SK-N-SH (cell line): Measurements from ENCODE around the gene DLG2.

Experiments
- CTCF ChIP-seq: fragments of 200-600 bp; sonication (generic); IDR thresholded peaks from 2 replicates; pipeline ENCODE4 v1.6.1; 2017; ENCODE audit warnings: antibody characterized with exemption, mild to moderate bottlenecking, moderate library complexity
- EP300 ChIP-seq, 2 experiments: IDR thresholded peaks; 2 replicates each; pipeline versions ENCODE4 v1.4.0 to v1.6.1; 2012; ENCODE audit warnings: borderline replicate concordance in 1 of 2, low read depth in 1 of 2, low read length in 1 of 2
- JUND ChIP-seq: IDR thresholded peaks from 2 replicates; pipeline ENCODE4 v1.4.0; 2012
- MAX ChIP-seq: IDR thresholded peaks from 2 replicates; pipeline ENCODE4 v1.4.0; 2012; ENCODE audit warnings: low read depth
- POLR2AphosphoS5 ChIP-seq: IDR thresholded peaks from 2 replicates; pipeline ENCODE4 v1.6.1; 2012; ENCODE audit warnings: low read depth, low read length
- RCOR1 ChIP-seq: fragments of 150-350 bp; IDR thresholded peaks from 2 replicates; pipeline ENCODE4 v1.6.1; 2017; ENCODE audit warnings: antibody characterized with exemption, low read length
- RFX5 ChIP-seq: IDR thresholded peaks from 2 replicates; pipeline ENCODE4 v1.6.1; 2012; ENCODE audit warnings: mild to moderate bottlenecking, improper control_type of control experiment, low read length
- RXRA ChIP-seq: IDR thresholded peaks from 2 replicates; pipeline ENCODE4 v1.4.0; 2012; ENCODE audit warnings: low read depth, mild to moderate bottlenecking, borderline replicate concordance
- TEAD4 ChIP-seq: IDR thresholded peaks from 2 replicates; pipeline ENCODE4 v1.4.0; 2012; ENCODE audit warnings: mild to moderate bottlenecking, borderline replicate concordance; ENCODE audit not compliant: insufficient read depth
- USF2 ChIP-seq: fragments of 150-350 bp; IDR thresholded peaks from 2 replicates; pipeline ENCODE4 v1.6.1; 2017; ENCODE audit warnings: antibody characterized with exemption, low read length, low read depth, borderline replicate concordance
- YY1 ChIP-seq: IDR thresholded peaks from 2 replicates; pipeline ENCODE4 v1.4.0; 2012; ENCODE audit warnings: low read depth, mild to moderate bottlenecking
- TF ChIP-seq, protein P1 (sequence below): IDR thresholded peaks from 2 replicates; pipeline ENCODE4 v1.6.1; 2012; ENCODE audit warnings: mild to moderate bottlenecking, low read depth, low read length, moderate library complexity

DNA sequence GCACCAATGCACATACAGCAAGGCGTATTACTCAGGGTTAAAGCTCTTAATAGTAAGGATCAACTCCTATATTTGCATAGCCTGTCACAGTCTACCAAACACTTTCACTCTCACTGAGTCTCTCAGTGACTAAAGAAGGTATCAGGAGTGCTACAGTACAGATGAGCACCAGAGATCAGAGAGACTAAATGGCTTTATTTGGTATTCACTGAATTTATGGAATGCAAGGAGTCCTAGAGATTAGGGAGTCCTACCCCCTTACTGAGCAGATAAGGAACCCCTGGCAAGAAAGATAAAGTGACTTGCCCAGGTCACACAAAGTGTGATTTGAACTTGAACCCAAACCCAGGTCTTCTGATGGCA is 1944.6 kb downstream of the DLG2 start:
- TF ChIP-seq CTCF: no peak
- no peak for TF ChIP-seq USF2
- TF ChIP-seq JUND: no peak
- TF ChIP-seq EP300 (IDR thresholded peaks at IDR 0.05; ENCODE audit: borderline replicate concordance in 1 of 2, low read depth in 1 of 2, low read length in 1 of 2): no peak
- TF ChIP-seq, protein P1, sequence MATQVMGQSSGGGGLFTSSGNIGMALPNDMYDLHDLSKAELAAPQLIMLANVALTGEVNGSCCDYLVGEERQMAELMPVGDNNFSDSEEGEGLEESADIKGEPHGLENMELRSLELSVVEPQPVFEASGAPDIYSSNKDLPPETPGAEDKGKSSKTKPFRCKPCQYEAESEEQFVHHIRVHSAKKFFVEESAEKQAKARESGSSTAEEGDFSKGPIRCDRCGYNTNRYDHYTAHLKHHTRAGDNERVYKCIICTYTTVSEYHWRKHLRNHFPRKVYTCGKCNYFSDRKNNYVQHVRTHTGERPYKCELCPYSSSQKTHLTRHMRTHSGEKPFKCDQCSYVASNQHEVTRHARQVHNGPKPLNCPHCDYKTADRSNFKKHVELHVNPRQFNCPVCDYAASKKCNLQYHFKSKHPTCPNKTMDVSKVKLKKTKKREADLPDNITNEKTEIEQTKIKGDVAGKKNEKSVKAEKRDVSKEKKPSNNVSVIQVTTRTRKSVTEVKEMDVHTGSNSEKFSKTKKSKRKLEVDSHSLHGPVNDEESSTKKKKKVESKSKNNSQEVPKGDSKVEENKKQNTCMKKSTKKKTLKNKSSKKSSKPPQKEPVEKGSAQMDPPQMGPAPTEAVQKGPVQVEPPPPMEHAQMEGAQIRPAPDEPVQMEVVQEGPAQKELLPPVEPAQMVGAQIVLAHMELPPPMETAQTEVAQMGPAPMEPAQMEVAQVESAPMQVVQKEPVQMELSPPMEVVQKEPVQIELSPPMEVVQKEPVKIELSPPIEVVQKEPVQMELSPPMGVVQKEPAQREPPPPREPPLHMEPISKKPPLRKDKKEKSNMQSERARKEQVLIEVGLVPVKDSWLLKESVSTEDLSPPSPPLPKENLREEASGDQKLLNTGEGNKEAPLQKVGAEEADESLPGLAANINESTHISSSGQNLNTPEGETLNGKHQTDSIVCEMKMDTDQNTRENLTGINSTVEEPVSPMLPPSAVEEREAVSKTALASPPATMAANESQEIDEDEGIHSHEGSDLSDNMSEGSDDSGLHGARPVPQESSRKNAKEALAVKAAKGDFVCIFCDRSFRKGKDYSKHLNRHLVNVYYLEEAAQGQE: no peak
- TF ChIP-seq TEAD4: no peak
- no peak for TF ChIP-seq RCOR1
- no peak for TF ChIP-seq RXRA
- TF ChIP-seq MAX: no peak
- no peak for TF ChIP-seq YY1
- TF ChIP-seq RFX5: no peak
- no peak for TF ChIP-seq POLR2AphosphoS5
